Measurements from ENCODE around the gene KIZ.

GRCh38 chr20:21179757-21180156 lies 53.9 kb downstream of the KIZ start:
- TF ChIP-seq CTCF (IDR thresholded peaks at IDR 0.05) (no peak), POLR2A (IDR thresholded peaks at IDR 0.05) (no peak)

Data from heart left ventricle (tissue), 13 donors.